ELF-1 (cell line): ENCODE data around the gene HNRNPAB.

Source experiments
- DNase-seq: peaks from one replicate; pipeline ENCODE4 v3.0.0-alpha.2; 2016; ENCODE audit warnings: low read depth, low spot score

Gene HNRNPAB

GRCh38 chr5:178204182-178204934 lies at the start of gene HNRNPAB:
Gene HNRNPAB, plus strand, starts transcription at chr5:178204533. Its CDS starts 305 bp downstream, at chr5:178204838.
- DNase-seq = peak; percentile 98

GRCh38 chr5:178155065-178155464 lies 49.3 kb upstream of the HNRNPAB start:
- DNase-seq = no peak

GRCh38 chr5:178160176-178160575 lies 44.2 kb upstream of the HNRNPAB start:
- no peak for DNase-seq

- no peak for DNase-seq
These were observed 41.9 kb upstream of the HNRNPAB start for GRCh38 chr5:178162481-178162880.

GRCh38 chr5:178163772-178164735 lies 40.3 kb upstream of the HNRNPAB start:
- peak; percentile 95 for DNase-seq

GRCh38 chr5:178165581-178165980 lies 38.8 kb upstream of the HNRNPAB start:
- peak; percentile 36 for DNase-seq

GRCh38 chr5:178170455-178170854 lies 33.9 kb upstream of the HNRNPAB start:
- DNase-seq = no peak

GRCh38 chr5:178174456-178174855 lies 29.9 kb upstream of the HNRNPAB start:
- DNase-seq = no peak

GRCh38 chr5:178176791-178177190 lies 27.5 kb upstream of the HNRNPAB start:
- DNase-seq = no peak

- peak; percentile 19 for DNase-seq
These were observed 26.8 kb upstream of the HNRNPAB start for GRCh38 chr5:178177569-178177968.

- DNase-seq = peak; percentile 87
These were observed 24.0 kb upstream of the HNRNPAB start for GRCh38 chr5:178180141-178180863.

GRCh38 chr5:178182158-178182876 lies 22.0 kb upstream of the HNRNPAB start:
- DNase-seq = no peak

GRCh38 chr5:178186427-178186826 lies 17.9 kb upstream of the HNRNPAB start:
- DNase-seq = no peak

- no peak for DNase-seq
These were observed 17.3 kb upstream of the HNRNPAB start, which contains the start of gene GMCL2 for GRCh38 chr5:178187014-178187413. Gene GMCL2, minus strand, starts transcription at chr5:178187371. Its CDS starts 72 bp downstream, at chr5:178187299.

- no peak for DNase-seq
These were observed 14.9 kb upstream of the HNRNPAB start for GRCh38 chr5:178189433-178189832.

GRCh38 chr5:178191661-178192060 lies 12.7 kb upstream of the HNRNPAB start:
- no peak for DNase-seq

GRCh38 chr5:178192244-178192643 lies 12.1 kb upstream of the HNRNPAB start:
- DNase-seq = no peak

GRCh38 chr5:178192787-178193186 lies 11.5 kb upstream of the HNRNPAB start:
- DNase-seq = no peak

GRCh38 chr5:178193251-178193809 lies 11.0 kb upstream of the HNRNPAB start:
- DNase-seq = no peak

- peak; percentile 20 for DNase-seq
These were observed 10.3 kb upstream of the HNRNPAB start for GRCh38 chr5:178194026-178194425.
